Smooth muscle cell (in vitro differentiated cells): ENCODE measurements around the gene VPS35. TPM values are rescaled to one million over a fixed set of nuclear protein-coding genes. Genes with fewer than 3 reads are reported as not detected.
A peak's percentile ranks its signal among the peaks of the same experiment; 100 is the strongest.

Source experiments
- DNase-seq: peaks from one replicate; lab custom pipeline; 2025; ENCODE audit not compliant: unreplicated experiment; lab: John Stamatoyannopoulos, UW
- H2AFZ ChIP-seq: fragments of 200-600 bp; sonication (generic); 2 replicates; pipeline ENCODE4 v1.6.0; 2016; ENCODE audit warnings: antibody characterized with exemption, low read depth, mild to moderate bottlenecking
- H3F3A ChIP-seq: fragments of 200-600 bp; sonication (generic); 2 replicates; pipeline ENCODE4 v1.6.0; 2017; ENCODE audit warnings: antibody characterized with exemption, low read depth
- H3K27ac ChIP-seq: fragments of 200-600 bp; sonication (generic); 2 replicates; pipeline ENCODE4 v1.5.1; 2016; ENCODE audit warnings: low read depth, mild to moderate bottlenecking
- H3K27me3 ChIP-seq: fragments of 200-600 bp; sonication (generic); 2 replicates; pipeline ENCODE4 v1.6.1; 2016; ENCODE audit warnings: low read depth, mild to moderate bottlenecking
- H3K36me3 ChIP-seq: fragments of 200-600 bp; sonication (generic); 2 replicates; pipeline ENCODE4 v1.5.1; 2016; ENCODE audit warnings: low read depth
- H3K4me1 ChIP-seq: fragments of 200-600 bp; sonication (generic); 2 replicates; pipeline ENCODE4 v1.5.1; 2016; ENCODE audit warnings: low read depth
- H3K4me2 ChIP-seq: fragments of 200-600 bp; sonication (generic); 2 replicates; pipeline ENCODE4 v1.6.0; 2016; ENCODE audit warnings: mild to moderate bottlenecking
- H3K4me3 ChIP-seq: fragments of 200-600 bp; sonication (generic); 2 replicates; pipeline ENCODE4 v1.5.1; 2016; ENCODE audit warnings: mild to moderate bottlenecking
- H3K79me2 ChIP-seq: fragments of 200-600 bp; sonication (generic); 2 replicates; pipeline ENCODE4 v1.6.0; 2016; ENCODE audit warnings: low read depth, mild to moderate bottlenecking
- H3K9ac ChIP-seq: fragments of 200-600 bp; sonication (generic); 2 replicates; pipeline ENCODE4 v1.6.0; 2016; ENCODE audit warnings: low read depth
- H3K9me3 ChIP-seq: fragments of 200-600 bp; sonication (generic); replicated peaks from 2 replicates; pipeline ENCODE4 v1.5.1; 2016; ENCODE audit warnings: low read depth
- H4K20me1 ChIP-seq: fragments of 200-600 bp; sonication (generic); 2 replicates; pipeline ENCODE4 v1.6.0; 2016; ENCODE audit warnings: low read depth
- WGBS: methylation state at CpG from one replicate; pipeline ENCODE4 v1.1.7; 2016; ENCODE audit warnings: low lambda C conversion rate; 5-methylcytosine and 5-hydroxymethylcytosine counted together
- polyA plus RNA-seq: library from polyadenylated mRNA; unstranded; fragments of >200 nt; fragmentation: Nextera tagmentation; extraction: Ambion mirVana; gene quantifications from 2 replicates; pipeline ENCODE4 v1.2.1, GENCODE V29; 2016
- total RNA-seq: library from RNA; depleted of rRNA; stranded (reverse); fragments of >200 nt; gene quantifications from 2 replicates; pipeline ENCODE4 v1.2.3, GENCODE V29; 2014
- TF ChIP-seq, protein P1 (sequence below): fragments of 200-600 bp; sonication (generic); IDR thresholded peaks from 2 replicates; pipeline ENCODE4 v1.5.1; 2017; ENCODE audit warnings: borderline replicate concordance, mild to moderate bottlenecking, antibody characterized with exemption; ENCODE audit not compliant: insufficient read depth, poor library complexity, severe bottlenecking

The VPS35 gene
- total and polyA plus RNA-seq, 2 experiments from 2014 or later, result 59.5 to 103 TPM

DNA sequence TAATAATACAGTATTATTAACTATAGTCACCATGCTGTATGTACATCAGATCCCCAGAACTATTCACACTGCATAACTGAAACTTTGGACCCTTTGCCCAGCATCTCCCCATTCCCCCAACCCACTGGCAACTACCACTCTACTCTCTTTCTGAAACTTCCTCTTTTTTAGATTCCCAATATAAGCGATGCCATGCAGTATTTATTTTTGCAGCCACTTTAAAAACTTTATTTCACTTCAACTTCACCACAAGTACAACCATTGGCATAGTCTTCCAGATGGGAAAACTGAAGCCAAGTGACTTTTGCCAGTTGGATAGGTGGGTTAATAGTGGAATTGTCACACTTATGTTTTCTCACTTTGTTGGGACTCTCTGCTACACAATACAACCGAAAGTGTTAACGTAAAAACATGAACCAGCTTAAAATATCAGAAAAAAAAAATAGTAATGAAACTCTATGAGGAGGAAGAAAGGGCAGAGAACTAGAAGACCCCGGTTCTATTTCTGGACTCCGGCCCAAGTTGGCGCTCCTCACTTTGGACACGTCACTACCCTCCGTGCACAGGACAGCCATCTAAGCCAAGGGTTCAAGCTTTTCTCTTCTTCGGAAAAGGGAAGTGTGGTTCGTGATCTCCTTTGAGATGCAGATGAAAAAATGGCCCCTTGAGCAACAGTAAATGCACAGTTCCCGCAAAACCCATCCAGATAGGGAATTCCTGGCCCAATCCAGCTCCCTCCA lies 68.5 kb downstream of the VPS35 start:
- Histone ChIP-seq H3K4me3 (peak overlapping the region; percentile 78), H4K20me1 (no peaks in the 10 kb centered on the region), H3K36me3 (no peaks in the 10 kb centered on the region), H3K4me2 (peak overlapping the region; percentile 93), H2AFZ (peak overlapping the region; percentile 63), H3K9me3 (no peaks in the 10 kb centered on the region), H3K27me3 (no peaks in the 10 kb centered on the region), H3K9ac (peak overlapping the region; percentile 13), H3K27ac (no peak overlapping the region), H3K79me2 (peaks cover 20% of the 10 kb centered on the region), H3K4me1 (no peaks in the 10 kb centered on the region), H3F3A (no peaks in the 10 kb centered on the region)
- WGBS, result 15% methylated on average over 11 of the region's 11 CpGs
- TF ChIP-seq, protein P1, sequence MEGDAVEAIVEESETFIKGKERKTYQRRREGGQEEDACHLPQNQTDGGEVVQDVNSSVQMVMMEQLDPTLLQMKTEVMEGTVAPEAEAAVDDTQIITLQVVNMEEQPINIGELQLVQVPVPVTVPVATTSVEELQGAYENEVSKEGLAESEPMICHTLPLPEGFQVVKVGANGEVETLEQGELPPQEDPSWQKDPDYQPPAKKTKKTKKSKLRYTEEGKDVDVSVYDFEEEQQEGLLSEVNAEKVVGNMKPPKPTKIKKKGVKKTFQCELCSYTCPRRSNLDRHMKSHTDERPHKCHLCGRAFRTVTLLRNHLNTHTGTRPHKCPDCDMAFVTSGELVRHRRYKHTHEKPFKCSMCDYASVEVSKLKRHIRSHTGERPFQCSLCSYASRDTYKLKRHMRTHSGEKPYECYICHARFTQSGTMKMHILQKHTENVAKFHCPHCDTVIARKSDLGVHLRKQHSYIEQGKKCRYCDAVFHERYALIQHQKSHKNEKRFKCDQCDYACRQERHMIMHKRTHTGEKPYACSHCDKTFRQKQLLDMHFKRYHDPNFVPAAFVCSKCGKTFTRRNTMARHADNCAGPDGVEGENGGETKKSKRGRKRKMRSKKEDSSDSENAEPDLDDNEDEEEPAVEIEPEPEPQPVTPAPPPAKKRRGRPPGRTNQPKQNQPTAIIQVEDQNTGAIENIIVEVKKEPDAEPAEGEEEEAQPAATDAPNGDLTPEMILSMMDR, result no peak
- DNase-seq, result no peak

DNA sequence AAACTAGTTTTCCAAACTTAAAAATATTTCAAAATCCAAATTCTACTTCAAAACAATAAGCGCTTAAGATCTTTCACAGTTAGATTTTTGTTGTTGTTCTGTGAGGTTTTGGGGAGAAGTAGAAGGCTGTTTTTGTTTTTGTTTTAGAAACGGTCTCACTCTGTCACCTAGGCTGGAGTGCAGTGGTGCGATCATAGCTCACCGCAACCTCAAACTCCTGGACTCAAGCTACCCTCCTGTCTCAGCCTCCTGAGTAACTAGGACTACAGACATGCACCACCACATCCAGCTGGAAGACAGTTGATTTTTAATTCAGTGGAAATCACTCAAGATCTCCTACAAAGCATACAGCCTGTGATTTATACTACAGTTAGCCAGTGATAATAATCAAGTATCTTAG lies 70.5 kb downstream of the VPS35 start:
- no peaks in the 10 kb centered on the region for H3K9me3 ChIP-seq
- H3K79me2 ChIP-seq, result peaks cover 20% of the 10 kb centered on the region
- H3K4me2 ChIP-seq, result no peak overlapping the region
- DNase-seq, result no peak
- H3K27me3 ChIP-seq, result no peaks in the 10 kb centered on the region
- H3K9ac ChIP-seq, result no peak overlapping the region
- no peaks in the 10 kb centered on the region for H3K4me1 ChIP-seq
- WGBS, result 97% methylated on average over 4 of the region's 4 CpGs
- H4K20me1 ChIP-seq, result no peaks in the 10 kb centered on the region
- no peak overlapping the region for H2AFZ ChIP-seq
- H3K36me3 ChIP-seq, result no peaks in the 10 kb centered on the region
- TF ChIP-seq, protein P1, result no peak
- H3F3A ChIP-seq, result no peaks in the 10 kb centered on the region
- no peak overlapping the region for H3K4me3 ChIP-seq
- no peak overlapping the region for H3K27ac ChIP-seq

DNA sequence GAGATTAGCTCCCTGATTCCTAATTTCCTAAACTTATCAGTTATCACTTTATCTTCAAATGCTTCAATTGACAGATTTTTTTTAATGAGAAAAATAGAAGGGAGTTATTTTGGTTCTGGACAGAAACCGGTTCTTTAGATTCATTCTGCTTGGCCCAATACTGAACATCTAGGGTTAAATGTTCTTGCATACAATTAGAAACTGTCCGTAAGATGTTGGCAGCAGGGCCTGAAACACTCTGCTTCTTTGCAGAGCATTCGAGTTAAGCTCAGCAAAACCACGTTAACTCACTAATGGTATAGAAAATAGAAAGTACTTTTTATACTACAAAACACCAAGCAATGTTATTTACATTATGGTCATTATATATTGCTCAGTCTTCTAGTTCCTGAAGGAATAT lies 75.0 kb downstream of the VPS35 start:
- no peaks in the 10 kb centered on the region for H3K36me3 ChIP-seq
- H3K4me2 ChIP-seq, result no peak overlapping the region
- no peaks in the 10 kb centered on the region for H4K20me1 ChIP-seq
- H3K79me2 ChIP-seq, result no peaks in the 10 kb centered on the region
- 70% methylated on average over 4 of the region's 4 CpGs for WGBS
- no peaks in the 10 kb centered on the region for H3K9me3 ChIP-seq
- no peaks in the 10 kb centered on the region for H3K27me3 ChIP-seq
- no peak overlapping the region for H3K9ac ChIP-seq
- no peak for DNase-seq
- no peak overlapping the region for H2AFZ ChIP-seq
- no peaks in the 10 kb centered on the region for H3F3A ChIP-seq
- no peak overlapping the region for H3K4me3 ChIP-seq
- H3K27ac ChIP-seq, result no peak overlapping the region
- TF ChIP-seq, protein P1, result no peak
- no peaks in the 10 kb centered on the region for H3K4me1 ChIP-seq

DNA sequence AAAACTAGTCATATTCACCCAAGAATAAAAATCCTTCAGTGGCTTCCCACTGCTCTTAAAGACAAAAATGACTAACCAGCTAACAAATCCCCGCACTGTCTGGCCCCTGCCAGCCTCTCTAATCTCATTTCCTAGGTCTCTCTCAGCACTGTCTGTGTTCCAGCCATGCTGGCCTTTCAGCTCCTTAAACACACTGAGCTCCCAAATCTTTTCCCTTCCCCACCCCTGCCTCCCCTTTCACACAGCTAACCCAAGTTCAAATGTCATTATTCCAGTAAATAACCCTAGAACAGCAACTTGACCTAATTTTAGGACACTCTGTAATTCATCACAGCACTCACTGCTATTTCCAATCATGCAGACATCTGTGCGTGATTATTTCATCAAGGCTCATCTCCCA lies 75.6 kb downstream of the VPS35 start:
- WGBS, result 56% methylated on average over 2 of the region's 2 CpGs

More for the DNA sequence above, 75.6 kb downstream of the VPS35 start:
- Histone ChIP-seq H3K9ac (no peak overlapping the region), H3K36me3 (no peaks in the 10 kb centered on the region), H3K79me2 (no peaks in the 10 kb centered on the region), H3F3A (no peaks in the 10 kb centered on the region), H3K4me2 (no peak overlapping the region), H4K20me1 (no peaks in the 10 kb centered on the region), H3K27me3 (no peaks in the 10 kb centered on the region), H3K4me1 (no peaks in the 10 kb centered on the region), H3K4me3 (no peak overlapping the region), H2AFZ (no peak overlapping the region), H3K9me3 (no peaks in the 10 kb centered on the region), H3K27ac (no peak overlapping the region)
- no peak for DNase-seq
- TF ChIP-seq, protein P1, result no peak
